CD14-positive monocyte (primary cell): ENCODE data around the gene ITGB3. TPM values are rescaled to one million over a fixed set of nuclear protein-coding genes. Genes with fewer than 3 reads are reported as not detected.

ENCODE experiments used
- DNase-seq, 3 donors: peaks; one replicate each; pipeline ENCODE4 v3.0.0-alpha.2; 2011 to 2022
- H2AFZ ChIP-seq: 2 replicates; pipeline ENCODE4 v1.6.0; 2012; ENCODE audit warnings: mild to moderate bottlenecking, low read depth, low read length, inconsistent platforms; ENCODE audit not compliant: insufficient read depth, poor library complexity, severe bottlenecking
- H3K27ac ChIP-seq, 2 donors: 1 replicate in 1 of 2; 2 replicates in 1 of 2; pipeline ENCODE4 v1.5.1; 2012 to 2013; ENCODE audit warnings: low read length in 2 of 2, control low read depth in 1 of 2, inconsistent platforms in 1 of 2, low read depth in 1 of 2, mild to moderate bottlenecking in 1 of 2
- H3K27me3 ChIP-seq, 2 donors: one replicate each; pipeline versions ENCODE4 v1.6.0 to v1.6.1; 2011 to 2013; ENCODE audit warnings: low read length in 2 of 2; ENCODE audit not compliant: control insufficient read depth in 2 of 2, insufficient read depth in 2 of 2
- H3K36me3 ChIP-seq, 2 donors: replicated peaks in 1 of 2; 1 replicate in 1 of 2; 2 replicates in 1 of 2; pipeline versions ENCODE4 v1.5.1 to v1.6.1; 2012 to 2013; ENCODE audit warnings: low read length in 2 of 2, control low read depth in 1 of 2, inconsistent platforms in 1 of 2, mild to moderate bottlenecking in 1 of 2; ENCODE audit not compliant: insufficient read depth in 2 of 2, control insufficient read depth in 1 of 2
- H3K4me1 ChIP-seq, 2 donors: 1 replicate in 1 of 2; 2 replicates in 1 of 2; pipeline versions ENCODE4 v1.5.1 to v1.6.1; 2012 to 2013; ENCODE audit warnings: low read length in 2 of 2, control low read depth in 1 of 2, inconsistent platforms in 1 of 2, mild to moderate bottlenecking in 1 of 2, moderate library complexity in 1 of 2; ENCODE audit not compliant: insufficient read depth in 2 of 2, control insufficient read depth in 1 of 2
- H3K4me2 ChIP-seq: replicated peaks from 2 replicates; pipeline ENCODE3; 2012; ENCODE audit warnings: low read length, moderate library complexity, mild to moderate bottlenecking; ENCODE audit not compliant: poor library complexity, severe bottlenecking; ENCODE audit errors: extremely low read depth
- H3K4me3 ChIP-seq, 3 experiments: fragments of 200-600 bp in 1 of 3; sonication (generic) in 1 of 3; replicated peaks in 1 of 3; 1 replicate in 2 of 3; 2 replicates in 1 of 3; pipeline ENCODE4 v1.5.1; 2011 to 2013; ENCODE audit warnings: low read length in 3 of 3, mild to moderate bottlenecking in 3 of 3, control low read depth in 2 of 3, low read depth in 2 of 3, inconsistent platforms in 1 of 3, moderate library complexity in 1 of 3
- H3K79me2 ChIP-seq: 2 replicates; pipeline ENCODE4 v1.6.0; 2012; ENCODE audit warnings: mild to moderate bottlenecking, control low read depth, inconsistent platforms, low read length, moderate library complexity; ENCODE audit not compliant: insufficient read depth
- H3K9ac ChIP-seq: 2 replicates; pipeline ENCODE4 v1.6.0; 2017; ENCODE audit warnings: low read length, mild to moderate bottlenecking; ENCODE audit not compliant: insufficient read depth, poor library complexity, severe bottlenecking
- H3K9me3 ChIP-seq, 2 donors: replicated peaks in 1 of 2; 1 replicate in 1 of 2; 2 replicates in 1 of 2; pipeline versions ENCODE4 v1.5.1 to v1.6.1; 2012 to 2013; ENCODE audit warnings: low read length in 2 of 2, control low read depth in 1 of 2; ENCODE audit not compliant: control insufficient read depth in 1 of 2, insufficient read depth in 1 of 2
- H4K20me1 ChIP-seq: 2 replicates; pipeline ENCODE4 v1.6.0; 2012; ENCODE audit warnings: mild to moderate bottlenecking, low read length, control low read depth, moderate library complexity; ENCODE audit not compliant: insufficient read depth
- H3K27ac Mint-ChIP-seq, 7 donors: one replicate each; pipeline ENCODE4 v1.8.0; 2020; ENCODE audit warnings: mild to moderate bottlenecking in 7 of 7, mixed read lengths in 7 of 7, moderate library complexity in 6 of 7, inconsistent platforms in 2 of 7
- H3K27me3 Mint-ChIP-seq, 3 donors: one replicate each; pipeline ENCODE4 v1.8.0; 2021 to 2022; ENCODE audit warnings: low read depth in 3 of 3, mild to moderate bottlenecking in 3 of 3, mixed read lengths in 3 of 3, moderate library complexity in 3 of 3, inconsistent platforms in 1 of 3
- H3K36me3 Mint-ChIP-seq, 2 donors: one replicate each; pipeline ENCODE4 v1.8.0; 2020; ENCODE audit warnings: mixed read lengths in 2 of 2, inconsistent platforms in 1 of 2, mild to moderate bottlenecking in 1 of 2
- H3K4me1 Mint-ChIP-seq: one replicate; pipeline ENCODE4 v1.8.0; 2020; ENCODE audit warnings: mild to moderate bottlenecking, mixed read lengths
- H3K4me3 Mint-ChIP-seq, 2 donors: one replicate each; pipeline ENCODE4 v1.8.0; 2020; ENCODE audit warnings: mild to moderate bottlenecking in 2 of 2, mixed read lengths in 2 of 2, moderate library complexity in 1 of 2
- H3K9me3 Mint-ChIP-seq, 7 donors: one replicate each; pipeline ENCODE4 v1.8.0; 2020 to 2022; ENCODE audit warnings: mixed read lengths in 7 of 7, mild to moderate bottlenecking in 6 of 7, moderate library complexity in 6 of 7, inconsistent platforms in 2 of 7
- CTCF ChIP-seq: fragments of 200-600 bp; IDR thresholded peaks from one replicate; pipeline ENCODE4 v1.8.0; 2022; ENCODE audit warnings: antibody characterized with exemption, mild to moderate bottlenecking
- WGBS: methylation state at CpG from one replicate; pipeline ENCODE4 v1.1.5; 2013; ENCODE audit warnings: missing lambda C conversion rate; ENCODE audit not compliant: insufficient coverage; 5-methylcytosine and 5-hydroxymethylcytosine counted together
- intact Hi-C, 2 donors: fragments of 100-400 bp; cut with micrococcal nuclease; formaldehyde crosslinking; loops; one replicate each; pipeline versions ENCODE4 v1.15.0 to v1.15.1; 2023
- polyA plus RNA-seq, 3 donors: library from polyadenylated mRNA; depleted of rRNA in 1 of 3; unstranded in 2 of 3; stranded (reverse) in 1 of 3; fragments of 300-500 nt in 2 of 3; fragments of >200 nt in 1 of 3; fragmentation: Illumina TruSeq in 2 of 3; gene quantifications; 1 replicate in 2 of 3; 2 replicates in 1 of 3; pipeline ENCODE4 v1.2.3, GENCODE V29; 2012 to 2021

Gene ITGB3
- polyA plus RNA-seq, 3 donors, result 0.01 to 1.6 (median 1.3) TPM

GRCh38 chr17:47209499-47209898, 44.1 kb upstream of the ITGB3 start:
- no peaks in the 10 kb centered on the region for H3K36me3 Mint-ChIP-seq
- H3K27me3 ChIP-seq, result no peaks in the 10 kb centered on the region
- no peak for DNase-seq
- no peaks in the 10 kb centered on the region for H3K9me3 ChIP-seq
- H2AFZ ChIP-seq, result no peak overlapping the region
- 100% methylated on average over 1 of the region's 3 CpGs for WGBS
- no peaks in the 10 kb centered on the region for H4K20me1 ChIP-seq
- peaks cover 12 to 13% of the 10 kb centered on the region in 2 donors for H3K4me1 ChIP-seq
- H3K4me3 ChIP-seq, result no peak overlapping the region
- no peak overlapping the region for H3K27ac Mint-ChIP-seq
- no peak overlapping the region for H3K9ac ChIP-seq
- H3K4me2 ChIP-seq, result no peak overlapping the region
- H3K79me2 ChIP-seq, result no peaks in the 10 kb centered on the region
- H3K9me3 Mint-ChIP-seq, result peaks cover 0 to 2% (median 0%) of the 10 kb centered on the region in 7 donors
- H3K27me3 Mint-ChIP-seq, result peaks cover 9 to 14% (median 10%) of the 10 kb centered on the region in 3 donors
- peak overlapping the region in 1 of 2 donors; percentile 27 for H3K4me3 Mint-ChIP-seq
- no peak for TF ChIP-seq CTCF
- H3K4me1 Mint-ChIP-seq, result peaks cover 15% of the 10 kb centered on the region
- H3K27ac ChIP-seq, result no peak overlapping the region
- H3K36me3 ChIP-seq, result no peaks in the 10 kb centered on the region
- intact Hi-C loops, result no loop called here

GRCh38 chr17:47210105-47210504, 43.5 kb upstream of the ITGB3 start:
- no peak for DNase-seq
- Mint-ChIP-seq H3K36me3 (no peaks in the 10 kb centered on the region), H3K9me3 (peaks cover 0 to 2% (median 0%) of the 10 kb centered on the region in 7 donors), H3K4me1 (peaks cover 9% of the 10 kb centered on the region), H3K27me3 (peaks cover 8 to 14% (median 10%) of the 10 kb centered on the region in 3 donors), H3K4me3 (no peak overlapping the region), H3K27ac (no peak overlapping the region)
- Histone ChIP-seq H2AFZ (no peak overlapping the region), H3K27ac (no peak overlapping the region), H3K79me2 (no peaks in the 10 kb centered on the region), H3K4me1 (peaks cover 6 to 7% of the 10 kb centered on the region in 2 donors), H3K4me3 (no peak overlapping the region), H3K9ac (no peak overlapping the region), H3K27me3 (no peaks in the 10 kb centered on the region), H4K20me1 (no peaks in the 10 kb centered on the region), H3K9me3 (no peaks in the 10 kb centered on the region), H3K36me3 (no peaks in the 10 kb centered on the region), H3K4me2 (no peak overlapping the region)
- no peak for TF ChIP-seq CTCF
- WGBS, result no CpG with 5 or more reads among the region's 3 CpGs
- intact Hi-C loops, result no loop called here
